Measurements from ENCODE around the gene SAFB.
"Not testable (repeated sequence)": the region's sequence is repeated elsewhere in the genome, so short reads cannot be mapped to it uniquely, and the experiment has no call there.

SAFB gene

GRCh38 chr19:5697890-5698634 is 75.2 kb downstream of the SAFB start:
- DNase-seq (ENCODE audit: low read depth), result no peak
- no peak for TF ChIP-seq CTCF (IDR thresholded peaks at IDR 0.05; ENCODE audit: low read length, missing control alignments)
- no peak overlapping the region for H3K4me3 ChIP-seq (replicated peaks; ENCODE audit: low read depth, low read length)

- H3K4me3 ChIP-seq (replicated peaks; ENCODE audit: low read depth, low read length), result no peak overlapping the region
- no peak for DNase-seq (ENCODE audit: low read depth)
- no peak for TF ChIP-seq CTCF (IDR thresholded peaks at IDR 0.05; ENCODE audit: low read length, missing control alignments)
Measured at GRCh38 chr19:5698635-5699422, 75.9 kb downstream of the SAFB start.

GRCh38 chr19:5700455-5701092 is 77.7 kb downstream of the SAFB start:
- no peak for DNase-seq (ENCODE audit: low read depth)
- no peak for TF ChIP-seq CTCF (IDR thresholded peaks at IDR 0.05; ENCODE audit: low read length, missing control alignments)
- no peak overlapping the region for H3K4me3 ChIP-seq (replicated peaks; ENCODE audit: low read depth, low read length)

GRCh38 chr19:5702053-5702410 is 79.1 kb downstream of the SAFB start:
- H3K4me3 ChIP-seq (replicated peaks; ENCODE audit: low read depth, low read length); DNase-seq (ENCODE audit: low read depth): not testable (repeated sequence)

- no peak for DNase-seq (ENCODE audit: low read depth)
- TF ChIP-seq CTCF (IDR thresholded peaks at IDR 0.05; ENCODE audit: low read length, missing control alignments), result no peak
- H3K4me3 ChIP-seq (replicated peaks; ENCODE audit: low read depth, low read length), result no peak overlapping the region
Measured at GRCh38 chr19:5703819-5704818, 81.2 kb downstream of the SAFB start.

GRCh38 chr19:5705552-5705951 is 82.7 kb downstream of the SAFB start:
- no peak for TF ChIP-seq CTCF (IDR thresholded peaks at IDR 0.05; ENCODE audit: low read length, missing control alignments)
- DNase-seq (ENCODE audit: low read depth), result no peak
- H3K4me3 ChIP-seq (replicated peaks; ENCODE audit: low read depth, low read length), result no peak overlapping the region

Measured in fibroblast of pulmonary artery (primary cell).